Measurements from ENCODE around the gene AGXT2. TPM values are rescaled to one million over a fixed set of nuclear protein-coding genes. Genes with fewer than 3 reads are reported as not detected.
"Not testable (repeated sequence)": the region's sequence is repeated elsewhere in the genome, so short reads cannot be mapped to it uniquely, and the experiment has no call there.

Gene AGXT2
- total and polyA plus RNA-seq, 8 donors = 0.73 TPM; not detected in 7

DNA sequence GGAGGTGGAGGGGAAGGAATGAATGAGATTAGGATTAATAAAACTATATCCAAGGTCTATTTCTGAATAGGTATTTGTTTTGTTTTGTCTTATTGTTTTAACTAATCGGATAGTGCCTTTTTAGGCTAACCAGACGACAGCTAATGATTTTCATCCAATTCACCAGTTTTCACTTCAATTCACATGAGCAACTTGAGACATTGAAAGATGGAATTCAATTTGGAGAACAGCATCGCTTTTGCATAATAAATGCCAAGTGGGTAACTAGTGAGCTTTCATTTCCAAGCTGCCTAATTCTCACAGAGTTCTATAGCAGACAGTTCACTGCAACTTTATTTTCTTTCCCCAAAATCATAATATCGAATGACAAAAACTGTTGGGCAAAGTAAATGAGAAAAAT is 5.0 kb downstream of the AGXT2 start:
- no peaks in the 10 kb centered on the region for H3K4me1 ChIP-seq
- no peak for TF ChIP-seq POLR2A (IDR thresholded peaks at IDR 0.05)
- TF ChIP-seq POLR2AphosphoS5 (IDR thresholded peaks at IDR 0.05) = no peak
- no peak for TF ChIP-seq EP300 (IDR thresholded peaks at IDR 0.05)
- TF ChIP-seq, protein P1, sequence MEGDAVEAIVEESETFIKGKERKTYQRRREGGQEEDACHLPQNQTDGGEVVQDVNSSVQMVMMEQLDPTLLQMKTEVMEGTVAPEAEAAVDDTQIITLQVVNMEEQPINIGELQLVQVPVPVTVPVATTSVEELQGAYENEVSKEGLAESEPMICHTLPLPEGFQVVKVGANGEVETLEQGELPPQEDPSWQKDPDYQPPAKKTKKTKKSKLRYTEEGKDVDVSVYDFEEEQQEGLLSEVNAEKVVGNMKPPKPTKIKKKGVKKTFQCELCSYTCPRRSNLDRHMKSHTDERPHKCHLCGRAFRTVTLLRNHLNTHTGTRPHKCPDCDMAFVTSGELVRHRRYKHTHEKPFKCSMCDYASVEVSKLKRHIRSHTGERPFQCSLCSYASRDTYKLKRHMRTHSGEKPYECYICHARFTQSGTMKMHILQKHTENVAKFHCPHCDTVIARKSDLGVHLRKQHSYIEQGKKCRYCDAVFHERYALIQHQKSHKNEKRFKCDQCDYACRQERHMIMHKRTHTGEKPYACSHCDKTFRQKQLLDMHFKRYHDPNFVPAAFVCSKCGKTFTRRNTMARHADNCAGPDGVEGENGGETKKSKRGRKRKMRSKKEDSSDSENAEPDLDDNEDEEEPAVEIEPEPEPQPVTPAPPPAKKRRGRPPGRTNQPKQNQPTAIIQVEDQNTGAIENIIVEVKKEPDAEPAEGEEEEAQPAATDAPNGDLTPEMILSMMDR (IDR thresholded peaks at IDR 0.05) = no peak
- no peak overlapping the region for H3K27ac ChIP-seq
- H3K36me3 ChIP-seq = no peaks in the 10 kb centered on the region
- intact Hi-C loops (cut with DNase I; ENCODE audit: low total_unique reads) = no loop called here
- H3K9me3 ChIP-seq = no peaks in the 10 kb centered on the region
- 57 to 89% (median 85%) methylated on average over 4 of the region's 4 CpGs for WGBS, 5 donors
- no peak overlapping the region for H3K4me3 ChIP-seq
- H3K27me3 ChIP-seq = no peaks in the 10 kb centered on the region
- no peak for DNase-seq

DNA sequence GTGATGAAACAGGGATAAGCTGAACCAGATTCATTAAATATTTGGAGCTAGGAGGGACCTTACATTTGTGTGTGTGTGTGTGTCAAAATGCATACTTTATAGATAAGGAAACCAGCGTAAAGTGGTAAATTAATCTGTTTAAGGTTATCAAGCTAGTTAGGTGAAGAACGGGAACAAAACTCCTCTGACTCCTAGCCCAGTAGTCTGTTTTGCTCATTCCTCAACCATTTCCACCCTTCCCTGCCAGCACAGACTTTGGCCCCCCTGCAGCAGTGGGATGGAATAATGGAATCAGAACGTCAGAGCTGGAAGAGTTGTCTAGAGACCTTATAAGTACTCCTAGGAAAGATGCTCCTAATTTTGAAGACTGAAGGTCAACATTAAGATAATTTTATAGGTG is 6.5 kb downstream of the AGXT2 start:
- Histone ChIP-seq H3K4me3 (no peak overlapping the region), H3K9me3 (no peaks in the 10 kb centered on the region), H3K27me3 (no peaks in the 10 kb centered on the region), H3K4me1 (no peaks in the 10 kb centered on the region), H3K36me3 (no peaks in the 10 kb centered on the region), H3K27ac (no peak overlapping the region)
- intact Hi-C loops (cut with DNase I; ENCODE audit: low total_unique reads) = no loop called here
- WGBS, 5 donors = 22 to 34% (median 26%) methylated on average over 3 of the region's 3 CpGs
- no peak for DNase-seq
- TF ChIP-seq POLR2AphosphoS5 (IDR thresholded peaks at IDR 0.05) = no peak
- no peak for TF ChIP-seq EP300 (IDR thresholded peaks at IDR 0.05)

DNA sequence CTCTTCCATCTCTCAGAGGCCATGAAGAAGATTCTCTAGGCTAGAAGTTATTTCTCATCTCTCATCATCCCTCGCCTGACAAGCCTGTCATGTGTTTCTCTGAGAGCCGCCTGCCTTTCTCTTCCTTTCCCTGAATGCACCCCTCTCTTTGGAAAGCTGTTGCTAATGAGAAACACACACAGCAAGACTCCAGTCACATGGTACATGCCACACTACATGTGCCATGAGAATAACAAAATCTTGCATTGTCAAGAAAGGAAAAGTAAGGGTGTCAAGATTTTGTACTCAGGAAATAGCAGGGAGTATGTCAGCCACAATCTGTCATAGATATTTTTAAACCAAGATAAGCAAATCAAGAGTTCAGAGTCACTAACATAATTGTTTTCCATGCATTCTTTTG is 8.9 kb downstream of the AGXT2 start:
- no peaks in the 10 kb centered on the region for H3K36me3 ChIP-seq
- intact Hi-C loops (cut with DNase I; ENCODE audit: low total_unique reads) = no loop called here
- no peaks in the 10 kb centered on the region for H3K4me1 ChIP-seq
- H3K27ac ChIP-seq = no peak overlapping the region
- no peaks in the 10 kb centered on the region for H3K9me3 ChIP-seq
- WGBS, 5 donors = 74 to 85% (median 80%) methylated on average over 2 of the region's 2 CpGs
- TF ChIP-seq, protein P1 (IDR thresholded peaks at IDR 0.05) = no peak
- TF ChIP-seq EP300 (IDR thresholded peaks at IDR 0.05) (no peak), POLR2AphosphoS5 (IDR thresholded peaks at IDR 0.05) (no peak), POLR2A (IDR thresholded peaks at IDR 0.05) (no peak)
- no peaks in the 10 kb centered on the region for H3K27me3 ChIP-seq
- no peak overlapping the region for H3K4me3 ChIP-seq
- DNase-seq = no peak

DNA sequence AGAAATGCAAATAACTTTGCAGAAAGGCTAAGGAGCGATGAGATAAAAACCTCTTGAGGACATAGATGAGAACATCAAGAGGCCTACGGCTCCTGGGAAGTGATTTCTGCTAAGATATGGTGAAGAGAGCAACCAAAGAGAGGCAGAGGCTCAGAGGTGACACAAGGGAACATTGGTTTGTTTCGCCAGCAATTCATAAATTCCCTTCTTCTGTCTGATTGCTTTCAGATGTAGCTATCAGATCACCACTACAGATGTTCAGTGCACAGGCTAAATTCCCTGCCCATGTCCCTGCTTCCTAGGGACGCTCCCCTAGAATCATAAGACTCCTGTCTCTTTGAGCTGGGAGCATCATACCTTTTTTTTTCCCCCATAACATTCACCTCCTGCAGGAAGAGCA is 11.2 kb downstream of the AGXT2 start:
- TF ChIP-seq POLR2AphosphoS5 (IDR thresholded peaks at IDR 0.05) = no peak
- TF ChIP-seq, protein P1 (IDR thresholded peaks at IDR 0.05) = no peak
- TF ChIP-seq EP300 (IDR thresholded peaks at IDR 0.05) = no peak
- no peak for TF ChIP-seq POLR2A (IDR thresholded peaks at IDR 0.05)
- Histone ChIP-seq H3K36me3 (no peaks in the 10 kb centered on the region), H3K27ac (no peak overlapping the region), H3K27me3 (peaks cover 0 to 6% (median 0%) of the 10 kb centered on the region in 3 donors), H3K4me3 (no peak overlapping the region), H3K4me1 (no peaks in the 10 kb centered on the region), H3K9me3 (no peaks in the 10 kb centered on the region)
- intact Hi-C loops (cut with DNase I; ENCODE audit: low total_unique reads) = no loop called here
- no peak for DNase-seq
- 64 to 76% (median 69%) methylated on average over 4 of the region's 4 CpGs for WGBS, 5 donors

DNA sequence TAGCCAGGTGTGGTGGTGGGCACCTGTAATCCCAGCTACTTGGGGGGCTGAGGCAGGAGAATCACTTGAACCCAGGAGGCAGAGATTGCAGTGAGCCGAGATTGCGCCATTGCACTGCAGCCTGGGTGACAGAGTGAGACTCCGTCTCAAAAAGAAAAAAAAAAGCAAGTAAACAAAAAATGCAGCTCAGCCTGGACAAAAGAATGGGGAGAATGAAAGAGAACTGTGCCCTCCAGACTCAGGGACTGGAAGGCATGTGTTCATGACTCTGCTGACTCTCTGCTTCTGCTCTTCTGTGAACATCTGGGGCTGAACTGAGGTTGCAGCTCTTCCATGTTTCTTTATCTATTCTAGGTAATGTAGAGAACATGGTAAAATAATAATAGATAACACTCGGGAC is 11.8 kb downstream of the AGXT2 start:
- H3K27me3 ChIP-seq; H3K9me3 ChIP-seq; intact Hi-C loops (cut with DNase I; ENCODE audit: low total_unique reads); H3K4me1 ChIP-seq; H3K4me3 ChIP-seq; DNase-seq; H3K27ac ChIP-seq; H3K36me3 ChIP-seq: not testable (repeated sequence)
- WGBS, 5 donors = 56 to 77% (median 70%) methylated on average over 4 of the region's 4 CpGs

Measured in stomach (tissue), 9 donors.